GM12878 (cell line): ENCODE results near the gene ZC3H12D. TPM values are rescaled to one million over a fixed set of nuclear protein-coding genes. Genes with fewer than 3 reads are reported as not detected.
A peak's percentile ranks its signal among the peaks of the same experiment; 100 is the strongest.

Source experiments
- BHLHE40 ChIP-seq, 2 experiments: fragments of 450-650 bp in 1 of 2; IDR thresholded peaks; 2 replicates each; pipeline ENCODE4 v1.6.1; 2011 to 2017; ENCODE audit warnings: low read depth in 2 of 2, borderline replicate concordance in 1 of 2, improper control_type of control experiment in 1 of 2, low read length in 1 of 2, mild to moderate bottlenecking in 1 of 2
- FOS ChIP-seq: IDR thresholded peaks from 3 replicates; pipeline ENCODE4 v1.6.1; 2011; ENCODE audit warnings: borderline replicate concordance; ENCODE audit not compliant: insufficient read length; ENCODE audit errors: extremely low read depth
- IKZF1 ChIP-seq: fragments of 450-650 bp; conservative IDR thresholded peaks from 2 replicates; pipeline ENCODE4 v1.6.1; 2017; ENCODE audit warnings: antibody characterized with exemption, mild to moderate bottlenecking
- MXI1 ChIP-seq: fragments of 150-350 bp; IDR thresholded peaks from 2 replicates; pipeline ENCODE4 v1.6.1; 2011; ENCODE audit warnings: low read depth, mild to moderate bottlenecking, inconsistent platforms, low read length, improper control_type of control experiment
- NR2F1 ChIP-seq: fragments of 450-650 bp; conservative IDR thresholded peaks from 2 replicates; pipeline ENCODE4 v1.6.1; 2017; ENCODE audit warnings: mild to moderate bottlenecking
- SMAD1 ChIP-seq: fragments of 450-650 bp; IDR thresholded peaks from 2 replicates; pipeline ENCODE4 v1.6.1; 2018; ENCODE audit warnings: mild to moderate bottlenecking, low read depth; ENCODE audit not compliant: partially characterized antibody
- ZNF24 ChIP-seq: fragments of 450-650 bp; IDR thresholded peaks from 2 replicates; pipeline ENCODE4 v1.6.1; 2017; ENCODE audit warnings: antibody characterized with exemption, mild to moderate bottlenecking
- polyA plus RNA-seq, 11 experiments: library from polyadenylated mRNA; depleted of rRNA in 4 of 11; unstranded in 6 of 11; stranded (reverse) in 5 of 11; fragments of >200 nt; fragmentation: Nextera tagmentation in 4 of 11; fragmentation: Illumina TruSeq in 1 of 11; extraction: Ambion mirVana in 4 of 11; extraction: Trizol in 1 of 11; gene quantifications; 1 replicate in 1 of 11; 2 replicates in 10 of 11; pipeline versions ENCODE4 v1.2.1 to v1.2.3, GENCODE V29; 2011 to 2016; ENCODE audit warnings: inconsistent platforms in 2 of 11, missing spikeins in 2 of 11, low read depth in 1 of 11
- total RNA-seq, 4 experiments: library from RNA; depleted of rRNA in 3 of 4; stranded (reverse); fragments of >200 nt in 3 of 4; fragmentation: Illumina TruSeq in 1 of 4; extraction: Trizol in 1 of 4; gene quantifications; 2 replicates each; pipeline versions ENCODE4 v1.2.1 to v1.2.3, GENCODE V29; 2013 to 2021
- TF ChIP-seq, protein P1 (sequence below): fragments of 450-650 bp; IDR thresholded peaks from 2 replicates; pipeline ENCODE4 v1.6.1; 2017; ENCODE audit warnings: antibody characterized with exemption, mild to moderate bottlenecking, moderate library complexity
- TF ChIP-seq, protein P2 (sequence below): fragments of 450-650 bp; IDR thresholded peaks from 2 replicates; pipeline ENCODE4 v1.6.1; 2017; ENCODE audit warnings: low read depth, mild to moderate bottlenecking, moderate library complexity
- TF ChIP-seq, protein P3 (sequence below): IDR thresholded peaks from 2 replicates; pipeline ENCODE4 v1.6.1; 2011; ENCODE audit warnings: borderline replicate concordance, low read depth, mild to moderate bottlenecking, moderate library complexity, low read length; ENCODE audit not compliant: insufficient read depth, poor library complexity, severe bottlenecking
- TF ChIP-seq, protein P4 (sequence below): IDR thresholded peaks from 2 replicates; pipeline ENCODE4 v1.6.1; 2012; ENCODE audit warnings: improper control_type of control experiment, low read depth, low read length; ENCODE audit not compliant: insufficient replicate concordance

The ZC3H12D gene
- total and polyA plus RNA-seq, 10 of the 15 experiments (the other 5 are each of a cell fraction or from before 2014, with no cell fraction given) = 1.4 to 29.7 (median 8.8) TPM

DNA sequence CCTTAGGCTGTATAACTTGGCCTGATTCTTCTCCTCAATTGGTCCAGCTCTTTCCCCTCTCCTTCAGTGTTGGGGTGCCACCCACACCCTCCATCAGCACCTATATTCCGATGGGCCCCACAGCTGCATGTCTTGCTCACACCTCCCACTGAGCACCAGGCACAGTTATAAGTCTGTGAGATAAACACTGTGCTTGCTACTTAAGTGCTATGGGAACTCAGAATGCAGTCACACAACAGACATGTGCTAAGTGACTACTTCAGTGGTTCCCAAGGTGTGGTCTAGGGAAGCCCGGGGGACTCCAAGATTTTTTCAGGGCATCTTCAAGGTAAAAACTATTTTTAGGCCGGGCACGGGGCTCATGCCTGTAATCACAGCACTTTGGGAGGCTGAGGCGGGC, 7.3 kb downstream of the ZC3H12D start (continued):
- TF ChIP-seq, protein P1, sequence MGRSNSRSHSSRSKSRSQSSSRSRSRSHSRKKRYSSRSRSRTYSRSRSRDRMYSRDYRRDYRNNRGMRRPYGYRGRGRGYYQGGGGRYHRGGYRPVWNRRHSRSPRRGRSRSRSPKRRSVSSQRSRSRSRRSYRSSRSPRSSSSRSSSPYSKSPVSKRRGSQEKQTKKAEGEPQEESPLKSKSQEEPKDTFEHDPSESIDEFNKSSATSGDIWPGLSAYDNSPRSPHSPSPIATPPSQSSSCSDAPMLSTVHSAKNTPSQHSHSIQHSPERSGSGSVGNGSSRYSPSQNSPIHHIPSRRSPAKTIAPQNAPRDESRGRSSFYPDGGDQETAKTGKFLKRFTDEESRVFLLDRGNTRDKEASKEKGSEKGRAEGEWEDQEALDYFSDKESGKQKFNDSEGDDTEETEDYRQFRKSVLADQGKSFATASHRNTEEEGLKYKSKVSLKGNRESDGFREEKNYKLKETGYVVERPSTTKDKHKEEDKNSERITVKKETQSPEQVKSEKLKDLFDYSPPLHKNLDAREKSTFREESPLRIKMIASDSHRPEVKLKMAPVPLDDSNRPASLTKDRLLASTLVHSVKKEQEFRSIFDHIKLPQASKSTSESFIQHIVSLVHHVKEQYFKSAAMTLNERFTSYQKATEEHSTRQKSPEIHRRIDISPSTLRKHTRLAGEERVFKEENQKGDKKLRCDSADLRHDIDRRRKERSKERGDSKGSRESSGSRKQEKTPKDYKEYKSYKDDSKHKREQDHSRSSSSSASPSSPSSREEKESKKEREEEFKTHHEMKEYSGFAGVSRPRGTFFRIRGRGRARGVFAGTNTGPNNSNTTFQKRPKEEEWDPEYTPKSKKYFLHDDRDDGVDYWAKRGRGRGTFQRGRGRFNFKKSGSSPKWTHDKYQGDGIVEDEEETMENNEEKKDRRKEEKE = no peak
- 0 out of 2 replicates have a peak, but pooled peaks have one; percentile 28 for TF ChIP-seq ZNF24
- peak; percentile 50; the same call in 1 of the 2 replicates for TF ChIP-seq IKZF1
- peak; percentile 32 for TF ChIP-seq SMAD1
- TF ChIP-seq, protein P2, sequence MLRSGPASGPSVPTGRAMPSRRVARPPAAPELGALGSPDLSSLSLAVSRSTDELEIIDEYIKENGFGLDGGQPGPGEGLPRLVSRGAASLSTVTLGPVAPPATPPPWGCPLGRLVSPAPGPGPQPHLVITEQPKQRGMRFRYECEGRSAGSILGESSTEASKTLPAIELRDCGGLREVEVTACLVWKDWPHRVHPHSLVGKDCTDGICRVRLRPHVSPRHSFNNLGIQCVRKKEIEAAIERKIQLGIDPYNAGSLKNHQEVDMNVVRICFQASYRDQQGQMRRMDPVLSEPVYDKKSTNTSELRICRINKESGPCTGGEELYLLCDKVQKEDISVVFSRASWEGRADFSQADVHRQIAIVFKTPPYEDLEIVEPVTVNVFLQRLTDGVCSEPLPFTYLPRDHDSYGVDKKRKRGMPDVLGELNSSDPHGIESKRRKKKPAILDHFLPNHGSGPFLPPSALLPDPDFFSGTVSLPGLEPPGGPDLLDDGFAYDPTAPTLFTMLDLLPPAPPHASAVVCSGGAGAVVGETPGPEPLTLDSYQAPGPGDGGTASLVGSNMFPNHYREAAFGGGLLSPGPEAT = peak; percentile 41; the same call in 1 of the 2 replicates
- TF ChIP-seq, protein P3, sequence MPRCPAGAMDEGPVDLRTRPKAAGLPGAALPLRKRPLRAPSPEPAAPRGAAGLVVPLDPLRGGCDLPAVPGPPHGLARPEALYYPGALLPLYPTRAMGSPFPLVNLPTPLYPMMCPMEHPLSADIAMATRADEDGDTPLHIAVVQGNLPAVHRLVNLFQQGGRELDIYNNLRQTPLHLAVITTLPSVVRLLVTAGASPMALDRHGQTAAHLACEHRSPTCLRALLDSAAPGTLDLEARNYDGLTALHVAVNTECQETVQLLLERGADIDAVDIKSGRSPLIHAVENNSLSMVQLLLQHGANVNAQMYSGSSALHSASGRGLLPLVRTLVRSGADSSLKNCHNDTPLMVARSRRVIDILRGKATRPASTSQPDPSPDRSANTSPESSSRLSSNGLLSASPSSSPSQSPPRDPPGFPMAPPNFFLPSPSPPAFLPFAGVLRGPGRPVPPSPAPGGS = no peak
- TF ChIP-seq BHLHE40 (IDR thresholded peaks at IDR 0.05; ENCODE audit: borderline replicate concordance in 1 of 2, low read depth in 2 of 2, low read length in 1 of 2) = no peak
- TF ChIP-seq FOS = no peak
- no peak for TF ChIP-seq MXI1
- no peak for TF ChIP-seq NR2F1
- TF ChIP-seq, protein P4, sequence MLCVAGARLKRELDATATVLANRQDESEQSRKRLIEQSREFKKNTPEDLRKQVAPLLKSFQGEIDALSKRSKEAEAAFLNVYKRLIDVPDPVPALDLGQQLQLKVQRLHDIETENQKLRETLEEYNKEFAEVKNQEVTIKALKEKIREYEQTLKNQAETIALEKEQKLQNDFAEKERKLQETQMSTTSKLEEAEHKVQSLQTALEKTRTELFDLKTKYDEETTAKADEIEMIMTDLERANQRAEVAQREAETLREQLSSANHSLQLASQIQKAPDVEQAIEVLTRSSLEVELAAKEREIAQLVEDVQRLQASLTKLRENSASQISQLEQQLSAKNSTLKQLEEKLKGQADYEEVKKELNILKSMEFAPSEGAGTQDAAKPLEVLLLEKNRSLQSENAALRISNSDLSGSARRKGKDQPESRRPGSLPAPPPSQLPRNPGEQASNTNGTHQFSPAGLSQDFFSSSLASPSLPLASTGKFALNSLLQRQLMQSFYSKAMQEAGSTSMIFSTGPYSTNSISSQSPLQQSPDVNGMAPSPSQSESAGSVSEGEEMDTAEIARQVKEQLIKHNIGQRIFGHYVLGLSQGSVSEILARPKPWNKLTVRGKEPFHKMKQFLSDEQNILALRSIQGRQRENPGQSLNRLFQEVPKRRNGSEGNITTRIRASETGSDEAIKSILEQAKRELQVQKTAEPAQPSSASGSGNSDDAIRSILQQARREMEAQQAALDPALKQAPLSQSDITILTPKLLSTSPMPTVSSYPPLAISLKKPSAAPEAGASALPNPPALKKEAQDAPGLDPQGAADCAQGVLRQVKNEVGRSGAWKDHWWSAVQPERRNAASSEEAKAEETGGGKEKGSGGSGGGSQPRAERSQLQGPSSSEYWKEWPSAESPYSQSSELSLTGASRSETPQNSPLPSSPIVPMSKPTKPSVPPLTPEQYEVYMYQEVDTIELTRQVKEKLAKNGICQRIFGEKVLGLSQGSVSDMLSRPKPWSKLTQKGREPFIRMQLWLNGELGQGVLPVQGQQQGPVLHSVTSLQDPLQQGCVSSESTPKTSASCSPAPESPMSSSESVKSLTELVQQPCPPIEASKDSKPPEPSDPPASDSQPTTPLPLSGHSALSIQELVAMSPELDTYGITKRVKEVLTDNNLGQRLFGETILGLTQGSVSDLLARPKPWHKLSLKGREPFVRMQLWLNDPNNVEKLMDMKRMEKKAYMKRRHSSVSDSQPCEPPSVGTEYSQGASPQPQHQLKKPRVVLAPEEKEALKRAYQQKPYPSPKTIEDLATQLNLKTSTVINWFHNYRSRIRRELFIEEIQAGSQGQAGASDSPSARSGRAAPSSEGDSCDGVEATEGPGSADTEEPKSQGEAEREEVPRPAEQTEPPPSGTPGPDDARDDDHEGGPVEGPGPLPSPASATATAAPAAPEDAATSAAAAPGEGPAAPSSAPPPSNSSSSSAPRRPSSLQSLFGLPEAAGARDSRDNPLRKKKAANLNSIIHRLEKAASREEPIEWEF = peak; percentile 48
